GM18519 (cell line): ENCODE data around the gene ACOX1.

Experiments
- ATAC-seq: cut with Tn5 transposase; IDR thresholded peaks from one replicate; pipeline ENCODE4 v1.9.1; 2021; ENCODE audit warnings: mild to moderate bottlenecking, moderate library complexity; ENCODE audit not compliant: unreplicated experiment, low FRiP score

Gene ACOX1

GRCh38 chr17:75895370-75896155 lies 83.4 kb downstream of the ACOX1 start:
- no peak for ATAC-seq

GRCh38 chr17:75894049-75894733 lies 84.8 kb downstream of the ACOX1 start:
- ATAC-seq, result no peak

- ATAC-seq, result no peak
Measured at GRCh38 chr17:75893305-75894048, 85.5 kb downstream of the ACOX1 start.

GRCh38 chr17:75892556-75893224 lies 86.3 kb downstream of the ACOX1 start:
- no peak for ATAC-seq

- ATAC-seq, result no peak
Measured at GRCh38 chr17:75891605-75892555, 87.1 kb downstream of the ACOX1 start.
